A549 treated with Mapracorat at 1 μM for 4 hours (cell line): ENCODE measurements around the gene AP5S1. TPM values are rescaled to one million over a fixed set of nuclear protein-coding genes. Genes with fewer than 3 reads are reported as not detected.

ENCODE experiments used
- total RNA-seq: library from RNA; stranded (reverse); fragments of 200-300 nt; extraction: Qiagen RNA extraction; gene quantifications from 5 replicates; pipeline ENCODE4 v1.2.3, GENCODE V29; 2022

AP5S1 gene
- 13.9 to 18.8 TPM (median 18.3 TPM) in 5 replicates for total RNA-seq

GRCh38 chr20:3820048-3820900 is at the start of gene AP5S1:
TSS of gene AP5S1 (plus strand) at chr20:3820547. CDS start at chr20:3822118, 1,571 bp downstream.

GRCh38 chr20:3781153-3781910 is 39.0 kb upstream of the AP5S1 start, which contains the start of gene SPEF1:
TSS of gene SPEF1 (minus strand) at chr20:3781448. CDS start at chr20:3781287, 161 bp downstream.

GRCh38 chr20:3786665-3787323 is 33.6 kb upstream of the AP5S1 start, which contains the start of gene CENPB:
TSS of gene CENPB (minus strand) at chr20:3786740. CDS start at chr20:3786483, 257 bp downstream.

GRCh38 chr20:3795511-3796468 is 24.6 kb upstream of the AP5S1 start, which contains the start of gene CDC25B:
TSS of gene CDC25B (plus strand) at chr20:3796310. CDS start at chr20:3796532, 222 bp downstream.

GRCh38 chr20:3846740-3847428 is 26.5 kb downstream of the AP5S1 start, which contains the start of gene MAVS:
TSS of gene MAVS (plus strand) at chr20:3846834. CDS start at chr20:3854625, 7,791 bp downstream.

Other genes starting within 250 kb of the AP5S1 start
- gene GFRA4, start 157.1 kb upstream of the AP5S1 start, total RNA-seq: not detected in 5 replicates
- 0.05 to 0.09 TPM (median 0.08 TPM) in 4 of 5 replicates, not detected in the other for gene ADAM33, start 138.5 kb upstream of the AP5S1 start, total RNA-seq
- 0.01 to 0.02 TPM (median 0.02 TPM) in 3 of 5 replicates, not detected in the others for gene SIGLEC1, start 107.9 kb upstream of the AP5S1 start, total RNA-seq
- 0.25 to 0.74 TPM (median 0.53 TPM) in 5 replicates for gene HSPA12B, start 87.9 kb upstream of the AP5S1 start, total RNA-seq
- 101 to 173 TPM (median 159 TPM) in 5 replicates for gene ADISSP, start 52.8 kb upstream of the AP5S1 start, total RNA-seq
- 1.3 to 2.4 TPM (median 1.9 TPM) in 5 replicates for gene SPEF1, start 39.1 kb upstream of the AP5S1 start, total RNA-seq
- 91.9 to 125 TPM (median 122 TPM) in 5 replicates for gene CENPB, start 33.8 kb upstream of the AP5S1 start, total RNA-seq
- gene CDC25B, start 24.2 kb upstream of the AP5S1 start, total RNA-seq: 175 to 224 TPM (median 220 TPM) in 5 replicates
- gene MAVS, start 26.3 kb downstream of the AP5S1 start, total RNA-seq: 17.1 to 22.8 TPM (median 21.8 TPM) in 5 replicates
- gene PANK2, start 68.8 kb downstream of the AP5S1 start, total RNA-seq: 54.4 to 62.4 TPM (median 55.7 TPM) in 5 replicates
- gene RNF24, start 195.0 kb downstream of the AP5S1 start, total RNA-seq: 12.8 to 15.8 TPM (median 15.4 TPM) in 5 replicates